KMS-11 (cell line): ENCODE results near the gene SCAPER.
A peak's percentile ranks its signal among the peaks of the same experiment; 100 is the strongest.

Source experiments
- H2AFZ ChIP-seq: fragments of 200-600 bp; sonication (generic); 2 replicates; pipeline ENCODE4 v1.6.1; 2016; ENCODE audit warnings: antibody characterized with exemption, mixed run types, low read depth
- H3K27ac ChIP-seq: fragments of 200-600 bp; sonication (generic); 2 replicates; pipeline ENCODE4 v1.6.1; 2016; ENCODE audit warnings: mild to moderate bottlenecking, mixed run types
- H3K27me3 ChIP-seq: fragments of 200-600 bp; sonication (generic); 2 replicates; pipeline ENCODE4 v1.6.1; 2017; ENCODE audit warnings: mild to moderate bottlenecking, low read depth, mixed run types, moderate library complexity; ENCODE audit not compliant: insufficient read depth
- H3K36me3 ChIP-seq: fragments of 200-600 bp; sonication (generic); 2 replicates; pipeline ENCODE4 v1.6.1; 2017; ENCODE audit warnings: mild to moderate bottlenecking, mixed run types; ENCODE audit not compliant: insufficient read depth
- H3K4me1 ChIP-seq: fragments of 200-600 bp; sonication (generic); 2 replicates; pipeline ENCODE4 v1.6.1; 2016; ENCODE audit warnings: mild to moderate bottlenecking, low read depth, mixed run types; ENCODE audit not compliant: poor library complexity, severe bottlenecking
- H3K4me2 ChIP-seq: fragments of 200-600 bp; sonication (generic); 2 replicates; pipeline ENCODE4 v1.7.0; 2016; ENCODE audit warnings: mild to moderate bottlenecking, mixed run types
- H3K4me3 ChIP-seq: fragments of 200-600 bp; sonication (generic); IDR thresholded peaks from 2 replicates; pipeline ENCODE4 v1.6.1; 2017; ENCODE audit warnings: low read depth, low read length, mixed read lengths; ENCODE audit not compliant: insufficient read depth
- H3K79me2 ChIP-seq: fragments of 200-600 bp; sonication (generic); 2 replicates; pipeline ENCODE4 v1.6.1; 2016; ENCODE audit warnings: low read depth, mixed run types; ENCODE audit not compliant: insufficient read depth
- H3K9ac ChIP-seq: fragments of 200-600 bp; sonication (generic); 2 replicates; pipeline ENCODE4 v1.6.1; 2016; ENCODE audit warnings: mild to moderate bottlenecking, mixed run types
- H4K20me1 ChIP-seq: fragments of 200-600 bp; sonication (generic); 2 replicates; pipeline ENCODE4 v1.6.1; 2016; ENCODE audit warnings: mild to moderate bottlenecking, mixed run types; ENCODE audit not compliant: insufficient read depth
- CTCF ChIP-seq: fragments of 200-600 bp; sonication (generic); conservative IDR thresholded peaks from 2 replicates; pipeline ENCODE4 v1.6.1; 2017; ENCODE audit warnings: low read depth, mild to moderate bottlenecking, antibody characterized with exemption, low read length, moderate library complexity, mixed read lengths

SCAPER gene

DNA sequence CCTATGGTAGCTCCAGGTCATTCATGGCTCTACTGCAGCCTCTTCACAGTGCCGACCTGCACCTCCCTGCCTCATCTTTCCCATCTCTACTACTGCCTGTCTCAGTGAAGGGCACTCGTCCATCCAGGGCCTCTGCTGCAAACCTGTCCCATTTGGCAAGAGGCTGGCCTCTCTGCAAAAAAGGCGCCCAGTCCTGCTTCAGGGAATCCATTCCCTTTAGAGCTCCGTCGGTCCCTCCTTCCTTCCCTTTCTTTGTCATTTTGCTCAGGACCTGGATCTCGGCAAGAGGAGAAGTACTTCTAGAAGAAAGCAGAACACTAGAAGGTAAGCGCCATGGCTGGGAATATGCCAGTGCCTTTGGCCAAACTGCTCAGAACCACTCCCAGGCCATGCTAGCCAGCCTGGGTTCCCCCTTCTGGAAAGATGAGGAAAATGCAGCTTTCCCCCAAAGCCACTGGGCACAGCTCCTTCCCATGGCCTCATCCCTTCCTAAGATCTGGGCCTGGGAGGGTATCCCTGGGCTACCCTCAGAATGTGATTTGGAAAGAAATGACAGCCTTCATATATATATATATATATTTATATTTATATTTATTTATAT is 575.0 kb downstream of the SCAPER start:
- no peak overlapping the region for H3K27ac ChIP-seq
- H3K9ac ChIP-seq, result no peak overlapping the region
- H4K20me1 ChIP-seq, result no peaks in the 10 kb centered on the region
- H3K4me1 ChIP-seq, result no peaks in the 10 kb centered on the region
- no peak overlapping the region for H3K4me2 ChIP-seq
- H3K4me3 ChIP-seq, result no peak overlapping the region
- H3K36me3 ChIP-seq, result no peaks in the 10 kb centered on the region
- TF ChIP-seq CTCF, result peak; percentile 35
- H2AFZ ChIP-seq, result no peak overlapping the region
- H3K27me3 ChIP-seq, result no peaks in the 10 kb centered on the region
- H3K79me2 ChIP-seq, result no peaks in the 10 kb centered on the region

GRCh38 chr15:76328958-76329357 is 576.2 kb downstream of the SCAPER start:
- no peak overlapping the region for H3K4me2 ChIP-seq
- H3K4me1 ChIP-seq, result no peaks in the 10 kb centered on the region
- H3K27me3 ChIP-seq, result no peaks in the 10 kb centered on the region
- no peaks in the 10 kb centered on the region for H3K36me3 ChIP-seq
- no peak overlapping the region for H3K9ac ChIP-seq
- no peaks in the 10 kb centered on the region for H3K79me2 ChIP-seq
- H2AFZ ChIP-seq, result no peak overlapping the region
- H3K27ac ChIP-seq, result no peak overlapping the region
- H3K4me3 ChIP-seq, result no peak overlapping the region
- no peaks in the 10 kb centered on the region for H4K20me1 ChIP-seq
- TF ChIP-seq CTCF, result no peak

DNA sequence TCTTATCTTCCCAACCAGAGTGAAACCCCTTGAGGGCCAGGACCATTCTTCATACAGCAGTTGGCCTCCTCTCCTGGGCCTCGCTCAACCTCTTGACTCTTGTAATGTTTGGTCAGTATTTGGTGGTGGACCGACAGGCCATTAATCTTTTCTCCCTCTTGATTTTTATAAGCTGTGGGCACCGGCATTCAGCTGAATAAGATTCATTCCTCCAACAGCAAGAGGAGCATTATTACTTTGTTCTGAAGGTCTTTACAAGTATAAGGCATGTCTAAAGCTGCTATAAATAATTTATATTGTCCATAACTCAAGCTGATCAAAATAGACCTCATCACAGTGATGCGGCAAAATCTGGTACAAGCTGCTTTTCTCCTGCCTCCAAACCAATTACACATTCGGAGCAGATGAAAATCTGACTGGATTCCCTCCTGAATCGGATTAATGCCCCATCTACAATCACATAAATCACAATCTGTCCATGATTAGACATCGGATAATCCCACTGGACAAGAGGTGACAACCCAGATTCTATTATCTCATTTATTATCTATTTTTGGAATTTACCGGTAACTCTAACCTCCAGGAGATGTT is 576.9 kb downstream of the SCAPER start:
- Histone ChIP-seq H3K4me2 (no peak overlapping the region), H3K4me1 (no peaks in the 10 kb centered on the region), H3K27ac (no peak overlapping the region), H3K36me3 (no peaks in the 10 kb centered on the region), H3K27me3 (no peaks in the 10 kb centered on the region), H4K20me1 (no peaks in the 10 kb centered on the region), H3K79me2 (no peaks in the 10 kb centered on the region), H3K9ac (no peak overlapping the region), H3K4me3 (no peak overlapping the region), H2AFZ (no peak overlapping the region)
- TF ChIP-seq CTCF, result no peak

DNA sequence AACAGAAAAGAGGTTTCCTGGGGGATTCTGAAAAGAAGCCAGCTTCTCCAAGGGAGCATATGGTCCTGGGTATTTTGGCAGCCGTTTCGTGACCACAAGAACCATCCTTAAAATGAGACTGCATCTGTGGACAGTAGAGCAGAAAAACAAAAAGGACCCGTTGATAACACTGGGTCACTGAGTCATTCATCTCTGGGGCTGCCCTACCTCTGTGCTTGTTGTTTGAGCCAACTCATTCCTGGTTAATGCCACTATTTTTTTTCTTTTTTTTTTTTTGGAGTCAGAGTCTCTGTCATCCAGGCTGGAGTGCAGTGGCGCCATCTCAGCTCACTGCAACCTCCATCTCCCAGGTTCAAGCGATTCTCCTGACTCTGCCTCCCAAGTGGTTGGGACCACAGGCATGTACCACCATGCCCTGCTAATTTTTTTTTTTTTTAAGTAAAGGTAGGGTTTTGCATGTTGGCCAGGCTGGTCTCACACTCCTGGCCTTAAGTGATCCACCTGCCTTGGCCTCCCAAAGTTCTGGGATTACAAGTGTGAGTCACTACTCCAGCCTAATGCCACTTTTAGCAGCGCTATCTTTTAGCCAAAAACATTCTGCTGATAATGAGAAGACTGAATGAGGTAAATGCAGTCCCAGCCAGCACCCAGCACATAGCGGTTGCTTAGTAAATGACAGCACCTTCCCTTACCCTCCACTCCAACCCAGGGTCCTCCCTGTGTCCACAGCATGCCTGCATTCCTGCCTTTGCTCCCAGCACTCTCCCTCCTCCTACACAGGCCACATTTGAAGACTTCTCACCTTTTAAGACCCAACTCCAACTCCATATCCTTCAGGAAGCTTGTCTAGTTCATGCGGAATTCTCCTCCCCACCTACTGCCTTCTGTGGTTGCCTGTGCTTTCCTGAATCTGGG is 577.7 kb downstream of the SCAPER start:
- Histone ChIP-seq H3K27ac (no peak overlapping the region), H2AFZ (no peak overlapping the region), H3K9ac (no peak overlapping the region), H3K27me3 (no peaks in the 10 kb centered on the region), H3K79me2 (no peaks in the 10 kb centered on the region), H3K4me3 (no peak overlapping the region), H4K20me1 (no peaks in the 10 kb centered on the region), H3K4me1 (no peaks in the 10 kb centered on the region), H3K4me2 (no peak overlapping the region), H3K36me3 (no peaks in the 10 kb centered on the region)
- TF ChIP-seq CTCF, result no peak
